Stimulated activated CD4-positive, alpha-beta T cell treated with anti-CD3 and anti-CD28 coated beads, TNF-alpha, amount 100 ng/mL, for 1 hour (primary cell): ENCODE data around the gene IL4.
"Not testable (repeated sequence)": the region's sequence is repeated elsewhere in the genome, so short reads cannot be mapped to it uniquely, and the experiment has no call there.

Source experiments
- DNase-seq, 3 donors: peaks; one replicate each; pipeline ENCODE4 v3.0.0-alpha.2; 2020; ENCODE audit warnings: low read depth in 3 of 3, low spot score in 1 of 3

IL4 gene

DNA sequence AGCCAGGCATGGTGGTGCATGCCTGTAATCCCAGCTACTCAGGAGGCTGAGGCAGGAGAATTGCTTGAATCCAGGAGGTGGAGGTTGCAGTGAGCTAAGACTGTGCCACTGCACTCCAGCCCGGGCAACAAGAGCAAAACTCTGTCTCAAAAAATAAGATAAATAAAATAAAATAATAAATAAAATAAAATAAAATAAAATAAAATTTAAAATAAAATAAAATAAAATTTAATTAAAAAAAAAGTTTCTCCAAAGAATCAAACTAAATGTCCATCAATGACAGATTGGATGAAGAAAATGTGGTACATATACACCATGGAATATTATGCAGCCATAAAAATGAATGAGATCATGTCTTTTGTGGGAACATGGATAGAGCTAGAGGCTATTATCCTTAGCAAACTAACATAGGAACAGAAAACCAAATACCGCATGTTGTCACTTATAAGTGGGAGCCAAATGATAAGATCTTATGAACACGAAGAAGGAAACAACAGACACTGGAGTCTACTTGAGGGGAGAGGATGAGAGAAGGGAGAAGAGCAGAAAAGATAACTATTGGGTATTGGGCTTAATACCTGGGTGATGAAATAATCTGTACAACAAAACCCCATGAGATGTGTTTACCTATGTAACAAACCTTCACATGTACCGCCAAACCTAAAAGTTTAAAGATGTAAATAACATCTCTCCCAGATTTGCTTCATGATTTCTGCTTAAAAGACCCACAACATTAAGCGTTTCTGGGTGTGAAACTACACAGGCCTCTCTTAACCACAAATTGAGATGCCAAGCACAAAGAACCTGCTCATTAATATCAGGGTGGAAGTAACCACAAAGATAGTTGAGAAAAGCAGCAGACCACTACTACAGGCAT is 18.2 kb downstream of the IL4 start:
- DNase-seq: not testable (repeated sequence)

DNA sequence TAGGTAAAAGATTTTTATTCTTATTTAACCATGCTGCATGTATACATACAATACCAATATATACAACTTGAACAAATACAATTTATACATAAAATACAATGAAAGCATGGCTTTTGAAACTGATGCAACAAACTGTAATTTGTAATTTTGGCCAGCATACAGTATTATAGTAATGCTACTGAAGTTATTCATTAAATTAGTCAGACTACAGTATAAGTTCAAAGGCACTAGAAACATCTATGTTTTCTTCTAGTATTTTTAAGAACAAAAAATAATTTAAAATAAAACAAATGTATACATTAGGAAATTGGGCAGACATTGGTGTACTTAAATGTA is 18.8 kb downstream of the IL4 start:
- no peak for DNase-seq

DNA sequence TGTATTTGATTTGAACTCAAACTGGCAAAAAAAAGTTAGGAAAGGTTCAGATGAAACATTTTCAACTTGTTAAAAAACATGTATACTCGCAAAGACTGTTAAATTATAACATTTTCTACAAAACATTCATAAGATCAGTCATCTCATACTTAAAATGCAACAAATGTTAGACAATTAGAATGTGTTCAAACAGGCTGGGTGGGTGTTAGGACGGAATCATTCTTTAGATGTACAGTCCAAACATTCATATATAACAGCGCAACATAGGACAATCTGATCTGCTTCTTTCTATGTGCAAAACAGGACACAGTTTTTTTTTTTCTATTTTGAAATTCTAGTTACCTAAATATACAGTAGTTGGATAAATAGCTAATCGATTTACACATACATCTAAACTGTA is 22.2 kb downstream of the IL4 start:
- DNase-seq: no peak

DNA sequence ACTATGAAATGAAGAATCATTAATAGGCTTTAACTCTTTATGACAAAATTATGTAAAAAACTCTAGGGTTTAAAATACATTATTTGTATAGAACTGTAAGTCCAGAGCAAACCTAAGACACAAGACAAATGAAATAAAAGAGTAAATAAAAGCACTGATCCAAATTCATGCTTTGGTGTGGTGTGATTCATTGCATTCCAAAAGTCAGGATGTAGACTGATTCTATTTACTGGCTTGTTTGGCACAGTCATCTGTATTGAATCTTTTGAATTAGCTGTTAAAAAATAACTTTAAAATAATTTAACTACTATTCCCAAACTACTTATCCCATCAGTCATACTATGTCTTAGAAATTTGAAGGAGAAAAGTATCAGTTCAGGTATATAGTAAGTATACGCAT is 31.1 kb downstream of the IL4 start:
- no peak for DNase-seq

DNA sequence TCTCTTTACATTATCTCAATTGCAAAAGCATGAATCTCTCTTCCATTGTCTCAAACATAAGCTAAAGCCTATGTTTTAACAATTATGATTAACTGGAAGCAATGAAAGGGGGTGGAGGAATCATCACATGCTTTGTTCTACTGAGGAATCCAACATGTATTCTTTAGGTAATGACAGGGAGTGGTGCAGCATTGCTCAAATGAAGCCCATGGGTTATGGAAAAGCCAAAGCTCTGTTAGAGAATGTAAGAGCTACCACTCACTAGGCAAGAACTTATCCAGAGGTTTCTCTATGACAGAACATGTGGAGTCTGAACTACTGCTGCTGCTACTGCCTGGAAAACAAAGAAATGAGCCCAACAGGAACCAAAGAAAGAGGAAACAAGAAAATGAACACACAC is 34.9 kb downstream of the IL4 start:
- no peak for DNase-seq

DNA sequence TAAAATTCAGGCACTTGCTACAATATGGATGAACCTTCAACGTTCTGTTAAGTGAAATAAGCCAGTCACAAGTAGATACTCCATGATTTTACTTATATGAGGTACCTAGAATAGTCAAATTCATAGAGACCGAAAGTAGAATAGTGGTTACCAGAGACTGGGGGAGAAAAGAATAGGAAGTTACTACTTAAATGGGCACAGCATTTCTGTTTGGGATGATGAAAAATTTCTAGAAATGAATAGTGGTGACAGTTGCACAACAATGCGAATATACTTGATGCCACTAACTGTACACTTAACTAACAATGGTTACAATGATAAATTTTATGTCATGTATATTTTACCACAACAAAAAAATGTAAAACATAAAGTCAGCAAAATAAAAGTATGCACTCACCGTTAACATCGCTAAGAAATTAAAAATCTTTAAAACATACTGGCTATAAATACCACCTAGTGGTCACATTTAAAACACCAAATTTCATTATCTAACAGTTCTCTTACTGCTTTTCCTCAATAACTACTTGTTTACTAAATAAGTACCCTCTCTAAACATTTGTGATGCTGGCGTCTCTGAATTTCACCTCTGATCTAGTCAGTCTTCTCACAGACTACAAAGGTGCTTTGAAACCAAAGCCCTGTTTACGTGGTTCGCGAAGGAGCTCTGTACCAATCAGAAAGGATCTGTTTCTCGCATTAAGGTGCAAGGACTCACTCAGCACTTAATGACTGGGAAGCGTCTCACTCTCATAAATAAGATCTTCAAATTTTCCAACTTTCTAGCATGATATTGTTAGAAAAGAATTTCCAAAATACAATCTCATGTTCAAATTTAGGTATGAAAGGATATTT is 40.9 kb downstream of the IL4 start:
- no peak for DNase-seq

DNA sequence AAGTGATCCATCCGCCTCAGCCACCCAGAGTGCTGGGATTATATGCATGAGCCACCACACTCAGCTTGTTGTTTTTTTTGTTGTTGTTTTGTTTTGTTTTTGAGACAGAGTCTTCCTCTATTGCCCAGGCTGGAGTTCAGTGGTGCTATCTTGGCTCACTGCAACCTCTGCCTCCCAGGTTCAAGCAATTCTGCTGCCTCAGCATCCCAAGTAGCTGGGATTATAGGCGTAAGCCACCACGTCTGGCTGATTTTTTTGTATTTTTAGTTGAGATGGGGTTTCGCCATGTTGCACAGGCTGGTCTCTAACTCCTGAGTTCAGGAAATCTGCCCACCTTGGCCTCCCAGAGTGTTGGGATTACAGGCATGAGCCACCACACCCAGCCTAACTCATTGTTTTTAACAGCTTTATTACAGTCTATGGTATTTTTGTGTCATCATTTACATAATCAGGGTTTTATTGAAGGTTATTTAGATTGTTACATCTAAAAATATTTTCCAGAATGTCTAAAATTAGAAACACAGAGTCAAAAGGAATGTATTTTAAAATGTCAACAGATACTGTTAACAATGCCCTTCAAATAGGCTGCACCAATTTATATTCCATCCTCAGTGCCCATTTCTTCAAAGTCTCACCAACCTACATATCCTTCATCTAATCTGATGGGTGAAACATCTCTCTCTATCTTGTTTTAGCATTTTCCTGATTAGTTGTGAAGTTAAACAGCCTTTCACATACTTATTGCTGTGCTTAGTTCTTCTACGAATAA is 44.9 kb downstream of the IL4 start:
- no peak for DNase-seq

DNA sequence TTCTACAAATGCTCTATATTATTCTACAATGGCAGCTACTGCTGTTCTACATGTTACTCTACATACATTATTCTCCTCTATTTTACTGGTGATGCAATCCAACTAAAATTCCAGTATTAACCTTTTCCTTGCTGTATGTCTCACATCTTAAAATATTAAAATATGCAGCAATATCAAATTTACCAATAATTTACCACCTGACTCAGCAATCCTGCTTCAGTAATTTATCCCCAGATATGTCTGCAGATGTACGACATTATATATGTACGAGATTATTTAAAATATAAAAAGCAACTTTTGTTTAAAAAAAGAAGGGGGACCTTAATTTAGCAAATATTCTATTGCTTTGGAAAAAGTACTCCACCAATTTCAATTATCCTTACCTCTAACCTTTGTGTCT is 52.0 kb downstream of the IL4 start:
- no peak for DNase-seq

DNA sequence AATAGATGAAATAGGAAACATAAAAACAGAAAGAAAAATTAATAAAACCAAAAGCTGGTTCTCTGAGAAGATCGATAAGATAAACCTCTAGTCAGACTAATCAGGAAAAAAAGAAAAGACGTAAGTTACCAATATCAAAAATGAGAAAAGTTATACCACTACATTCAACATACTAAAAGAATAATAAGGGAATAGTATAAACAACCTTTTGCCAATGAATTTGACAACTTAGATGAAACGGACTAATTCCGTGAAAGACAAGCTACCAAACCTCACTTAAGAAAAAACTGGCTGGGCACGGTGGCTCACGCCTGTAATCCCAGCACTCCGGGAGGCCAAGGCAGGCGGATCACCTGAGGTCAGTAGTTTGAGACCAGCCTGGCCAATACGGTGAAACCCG is 56.1 kb downstream of the IL4 start:
- no peak for DNase-seq
